AG09309 (cell line): Measurements from ENCODE around the gene KRTAP1-1.
"Not testable (repeated sequence)": the region's sequence is repeated elsewhere in the genome, so short reads cannot be mapped to it uniquely, and the experiment has no call there.

Experiments used
- DNase-seq: peaks from one replicate; pipeline ENCODE4 v3.0.0-alpha.2; 2010; ENCODE audit warnings: low read depth
- H3K4me3 ChIP-seq: 2 replicates; pipeline ENCODE4 v1.5.1; 2011; ENCODE audit warnings: mild to moderate bottlenecking, low read depth, low read length, moderate library complexity; ENCODE audit not compliant: control insufficient read depth
- TF ChIP-seq, protein P1 (sequence below): IDR thresholded peaks from 2 replicates; pipeline ENCODE4 v1.5.1; 2011; ENCODE audit warnings: mild to moderate bottlenecking, low read depth, low read length, inconsistent platforms; ENCODE audit not compliant: insufficient read depth, control insufficient read depth; ENCODE audit errors: missing control alignments

The KRTAP1-1 gene

DNA sequence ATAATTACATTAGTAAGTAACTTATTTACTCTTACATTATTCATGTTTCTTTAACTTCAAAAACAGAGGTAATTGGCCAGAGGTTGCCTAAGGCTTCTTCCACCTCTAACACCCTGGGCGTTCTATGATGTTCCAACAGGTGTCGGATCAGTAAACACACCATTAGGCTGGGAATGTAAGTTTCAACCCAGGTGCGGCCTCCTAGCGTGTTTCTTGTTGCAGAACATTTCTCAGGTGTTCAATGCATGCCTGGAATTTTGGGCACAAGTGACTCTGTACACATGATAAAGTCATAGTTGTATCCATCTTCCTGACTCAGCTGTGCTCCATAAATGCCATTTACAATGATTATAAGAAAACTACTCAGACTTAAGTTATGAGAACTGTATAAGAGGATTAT is 12.8 kb upstream of the KRTAP1-1 start:
- H3K4me3 ChIP-seq: no peak overlapping the region
- no peak for DNase-seq
- TF ChIP-seq, protein P1, sequence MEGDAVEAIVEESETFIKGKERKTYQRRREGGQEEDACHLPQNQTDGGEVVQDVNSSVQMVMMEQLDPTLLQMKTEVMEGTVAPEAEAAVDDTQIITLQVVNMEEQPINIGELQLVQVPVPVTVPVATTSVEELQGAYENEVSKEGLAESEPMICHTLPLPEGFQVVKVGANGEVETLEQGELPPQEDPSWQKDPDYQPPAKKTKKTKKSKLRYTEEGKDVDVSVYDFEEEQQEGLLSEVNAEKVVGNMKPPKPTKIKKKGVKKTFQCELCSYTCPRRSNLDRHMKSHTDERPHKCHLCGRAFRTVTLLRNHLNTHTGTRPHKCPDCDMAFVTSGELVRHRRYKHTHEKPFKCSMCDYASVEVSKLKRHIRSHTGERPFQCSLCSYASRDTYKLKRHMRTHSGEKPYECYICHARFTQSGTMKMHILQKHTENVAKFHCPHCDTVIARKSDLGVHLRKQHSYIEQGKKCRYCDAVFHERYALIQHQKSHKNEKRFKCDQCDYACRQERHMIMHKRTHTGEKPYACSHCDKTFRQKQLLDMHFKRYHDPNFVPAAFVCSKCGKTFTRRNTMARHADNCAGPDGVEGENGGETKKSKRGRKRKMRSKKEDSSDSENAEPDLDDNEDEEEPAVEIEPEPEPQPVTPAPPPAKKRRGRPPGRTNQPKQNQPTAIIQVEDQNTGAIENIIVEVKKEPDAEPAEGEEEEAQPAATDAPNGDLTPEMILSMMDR: no peak

DNA sequence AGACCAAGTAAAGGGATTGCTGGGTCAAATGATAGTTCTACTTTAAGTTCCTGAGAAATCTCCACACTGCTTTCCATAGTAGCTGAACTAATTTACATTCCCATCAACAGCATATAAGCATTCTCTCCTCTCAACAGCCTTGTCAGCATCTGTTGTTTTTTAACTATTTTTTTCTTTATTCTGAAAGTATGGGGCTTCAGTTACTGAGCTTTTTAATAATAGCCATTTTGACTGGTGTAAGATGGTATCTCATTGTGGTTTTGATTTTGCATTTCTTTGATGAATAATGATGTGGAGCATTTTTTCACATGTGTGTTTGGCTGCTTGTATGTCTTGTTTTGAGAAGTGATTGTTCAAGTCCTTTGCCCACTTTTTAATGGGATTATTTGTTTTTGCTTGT is 11.3 kb upstream of the KRTAP1-1 start:
- DNase-seq: no peak
- H3K4me3 ChIP-seq: no peak overlapping the region
- TF ChIP-seq, protein P1: no peak

- DNase-seq: peak; percentile 58
- TF ChIP-seq, protein P1: no peak
- H3K4me3 ChIP-seq: no peak overlapping the region
These were observed 7.9 kb upstream of the KRTAP1-1 start for GRCh38 chr17:41049110-41049509.

GRCh38 chr17:41048441-41048840 is 7.2 kb upstream of the KRTAP1-1 start:
- TF ChIP-seq, protein P1: no peak
- H3K4me3 ChIP-seq: no peak overlapping the region
- DNase-seq: peak; percentile 51

- not testable (repeated sequence) for DNase-seq, H3K4me3 ChIP-seq
These were observed 5.7 kb upstream of the KRTAP1-1 start, which contains the start of gene KRTAP2-1 for GRCh38 chr17:41046735-41047465. TSS of gene KRTAP2-1 (minus strand) at chr17:41047316. CDS start at chr17:41047267, 49 bp downstream.

DNA sequence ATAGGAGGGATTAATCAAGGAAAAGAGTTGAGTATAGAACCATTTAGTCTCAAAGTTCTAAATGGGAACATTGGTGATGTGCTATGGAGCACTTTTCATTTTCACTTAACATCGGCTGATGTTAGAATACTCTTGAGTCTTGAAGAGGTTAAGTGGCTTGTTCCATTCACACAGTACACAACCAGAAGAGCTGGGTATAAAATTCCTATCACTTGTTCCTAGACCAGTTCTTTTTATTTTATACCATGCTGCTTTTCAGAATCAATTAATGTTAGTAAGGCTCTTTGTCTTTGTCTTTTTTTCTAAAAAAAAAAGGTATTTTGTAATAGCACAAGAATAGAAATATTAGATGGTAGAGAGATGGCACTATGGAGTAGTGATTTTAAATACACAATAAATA is 1.7 kb upstream of the KRTAP1-1 start:
- H3K4me3 ChIP-seq: no peak overlapping the region
- no peak for DNase-seq
- TF ChIP-seq, protein P1: no peak

GRCh38 chr17:41037853-41038350 is 3.3 kb downstream of the KRTAP1-1 start:
- DNase-seq: no peak
- TF ChIP-seq, protein P1: no peak
- H3K4me3 ChIP-seq: no peak overlapping the region

DNA sequence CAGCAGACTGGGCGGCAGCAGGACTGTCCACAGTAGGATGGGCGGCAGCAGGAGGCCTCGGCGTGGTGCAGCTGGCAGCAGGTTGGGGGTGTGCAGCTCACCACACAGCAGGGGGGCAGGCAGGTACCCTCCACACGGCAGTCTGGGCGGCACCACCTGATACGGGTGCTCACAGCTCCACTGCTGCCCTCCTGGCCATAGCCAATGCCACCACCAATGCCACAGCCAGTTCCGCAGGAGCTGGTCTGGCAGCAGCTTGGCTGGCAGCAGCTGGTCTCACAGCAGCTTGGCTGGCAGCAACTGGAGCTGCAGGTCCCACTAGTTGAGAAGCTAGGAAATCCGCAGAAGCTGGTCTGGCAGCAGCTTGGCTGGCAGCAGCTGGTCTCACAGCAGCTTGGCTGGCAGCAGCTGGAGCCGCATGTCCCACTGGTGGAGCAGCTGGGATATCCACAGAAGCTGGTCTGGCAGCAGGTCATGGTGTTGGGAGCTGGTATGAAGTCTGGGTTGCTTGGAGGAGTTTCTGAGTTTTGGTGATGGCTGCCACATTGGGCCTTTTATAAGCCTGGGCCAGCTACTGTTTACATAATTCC is 6.8 kb downstream of the KRTAP1-1 start, which contains the start of gene KRTAP1-3:
KRTAP1-3 (minus strand) TSS at position 529 of the 590 bp plus-strand sequence; CDS start at position 476, 53 bp downstream.
- not testable (repeated sequence) for H3K4me3 ChIP-seq, DNase-seq
